ENCODE data around the gene CLDN10. TPM values are rescaled to one million over a fixed set of nuclear protein-coding genes. Genes with fewer than 3 reads are reported as not detected.
"Not testable (repeated sequence)": the region's sequence is repeated elsewhere in the genome, so short reads cannot be mapped to it uniquely, and the experiment has no call there.

Gene CLDN10
- total RNA-seq, 4 donors from 2014 or later = 1.3 to 9.5 TPM; not detected in 2

GRCh38 chr13:95564091-95564490 is 11.6 kb downstream of the CLDN10 start:
- no peak overlapping the region for H3K4me3 ChIP-seq
- DNase-seq = no peak
- no peak overlapping the region for H3K27ac ChIP-seq
- WGBS, 2 donors = 66 to 77% methylated on average over 3 of the region's 3 CpGs
- no peak for TF ChIP-seq POLR2A (IDR thresholded peaks at IDR 0.05)
- no peak for TF ChIP-seq CTCF (IDR thresholded peaks at IDR 0.05)
- no peaks in the 10 kb centered on the region for H3K36me3 ChIP-seq
- intact Hi-C loops (cut with DNase I) = no loop called here
- H3K9me3 ChIP-seq = no peaks in the 10 kb centered on the region
- H3K4me1 ChIP-seq = no peaks in the 10 kb centered on the region
- H3K27me3 ChIP-seq = peaks cover 0 to 16% (median 0%) of the 10 kb centered on the region in 4 donors

GRCh38 chr13:95564733-95565291 is 12.3 kb downstream of the CLDN10 start:
- no peak for DNase-seq
- TF ChIP-seq POLR2A (IDR thresholded peaks at IDR 0.05) (no peak), CTCF (IDR thresholded peaks at IDR 0.05) (no peak)
- Histone ChIP-seq H3K27ac (no peak overlapping the region), H3K27me3 (peaks cover 0 to 16% (median 0%) of the 10 kb centered on the region in 4 donors), H3K4me1 (no peaks in the 10 kb centered on the region), H3K4me3 (no peak overlapping the region), H3K36me3 (no peaks in the 10 kb centered on the region), H3K9me3 (no peaks in the 10 kb centered on the region)
- intact Hi-C loops (cut with DNase I) = no loop called here
- 11 to 17% methylated on average over 5 of the region's 5 CpGs for WGBS, 2 donors

GRCh38 chr13:95565758-95566157 is 13.2 kb downstream of the CLDN10 start:
- H3K36me3 ChIP-seq; H3K4me1 ChIP-seq; H3K4me3 ChIP-seq; H3K9me3 ChIP-seq; intact Hi-C loops (cut with DNase I); H3K27ac ChIP-seq; DNase-seq: not testable (repeated sequence)
- H3K27me3 ChIP-seq = peaks cover 0 to 15% (median 0%) of the 10 kb centered on the region in 4 donors
- 92 to 100% methylated on average over 1 of the region's 1 CpG for WGBS, 2 donors

DNA sequence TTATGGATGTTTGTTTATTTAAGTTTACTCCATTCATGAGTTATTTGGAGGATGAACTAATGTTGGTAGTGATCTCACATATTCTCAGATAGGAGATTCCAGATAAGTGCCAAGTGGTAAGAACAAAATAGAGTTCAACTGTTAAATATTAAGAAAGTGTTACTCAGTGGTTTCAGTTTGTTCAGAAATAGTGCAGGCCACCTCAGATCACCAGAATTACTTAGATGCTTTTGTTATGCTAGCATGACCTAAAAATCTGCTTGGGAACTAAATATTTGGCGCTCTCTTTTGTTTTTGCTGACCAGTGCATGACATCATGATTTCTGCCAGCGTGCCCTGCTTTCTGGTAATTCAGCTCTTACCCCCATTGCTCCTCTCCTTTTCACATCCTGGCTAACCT is 15.6 kb downstream of the CLDN10 start:
- TF ChIP-seq POLR2A (IDR thresholded peaks at IDR 0.05) (no peak), CTCF (IDR thresholded peaks at IDR 0.05) (no peak)
- no peak for DNase-seq
- intact Hi-C loops (cut with DNase I) = no loop called here
- no peaks in the 10 kb centered on the region for H3K36me3 ChIP-seq
- 89 to 90% methylated on average over 2 of the region's 2 CpGs for WGBS, 2 donors
- no peak overlapping the region for H3K27ac ChIP-seq
- peaks cover 0 to 8% (median 0%) of the 10 kb centered on the region in 4 donors for H3K27me3 ChIP-seq
- peaks cover 0 to 7% (median 0%) of the 10 kb centered on the region in 3 donors for H3K4me1 ChIP-seq
- no peaks in the 10 kb centered on the region for H3K9me3 ChIP-seq
- H3K4me3 ChIP-seq = no peak overlapping the region

- intact Hi-C loops (cut with DNase I) = no loop called here
- H3K27me3 ChIP-seq = peaks cover 0 to 8% (median 0%) of the 10 kb centered on the region in 4 donors
- no peaks in the 10 kb centered on the region for H3K36me3 ChIP-seq
- H3K9me3 ChIP-seq = no peaks in the 10 kb centered on the region
- WGBS, 2 donors = 79 to 80% methylated on average over 5 of the region's 5 CpGs
- H3K4me3 ChIP-seq = no peak overlapping the region
- H3K27ac ChIP-seq = no peak overlapping the region
- H3K4me1 ChIP-seq = peaks cover 0 to 13% (median 0%) of the 10 kb centered on the region in 3 donors
- no peak for TF ChIP-seq CTCF (IDR thresholded peaks at IDR 0.05)
- no peak for DNase-seq
Measured at GRCh38 chr13:95570016-95570415, 17.5 kb downstream of the CLDN10 start.

DNA sequence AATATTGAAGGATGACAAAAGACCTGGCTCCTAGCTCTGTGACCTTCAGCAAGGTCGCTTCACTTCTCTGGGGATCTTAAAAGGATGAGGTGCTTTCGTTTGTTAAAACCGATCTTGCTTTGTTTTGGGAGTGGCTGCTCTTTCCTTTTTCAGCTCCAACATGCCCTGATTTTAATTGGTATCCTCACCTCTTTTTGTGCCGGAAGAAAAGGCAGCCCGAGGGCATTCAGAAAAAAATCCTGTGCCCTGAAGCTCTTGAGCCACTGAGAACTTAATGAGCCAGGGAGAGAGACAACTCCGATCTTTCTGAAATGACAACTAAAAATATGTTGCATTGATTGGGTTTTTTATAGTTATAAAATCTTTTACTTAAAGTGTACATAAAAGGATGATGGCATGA is 19.4 kb downstream of the CLDN10 start:
- 25 to 37% methylated on average over 6 of the region's 6 CpGs for WGBS, 2 donors
- H3K4me1 ChIP-seq = peaks cover 0 to 13% (median 0%) of the 10 kb centered on the region in 3 donors
- H3K27me3 ChIP-seq = peaks cover 0 to 8% (median 0%) of the 10 kb centered on the region in 4 donors
- no peaks in the 10 kb centered on the region for H3K9me3 ChIP-seq
- no peak overlapping the region for H3K27ac ChIP-seq
- no peak overlapping the region for H3K4me3 ChIP-seq
- TF ChIP-seq CTCF (IDR thresholded peaks at IDR 0.05) (no peak), POLR2A (IDR thresholded peaks at IDR 0.05) (no peak)
- DNase-seq = no peak
- no peaks in the 10 kb centered on the region for H3K36me3 ChIP-seq
- intact Hi-C loops (cut with DNase I) = no loop called here

Data from esophagus squamous epithelium (tissue), 5 donors.